HG03045 (cell line): Measurements from ENCODE around the gene CCP110.
"Not testable (repeated sequence)": the region's sequence is repeated elsewhere in the genome, so short reads cannot be mapped to it uniquely, and the experiment has no call there.

Source experiments
- ATAC-seq: cut with Tn5 transposase; IDR thresholded peaks from one replicate; pipeline ENCODE4 v1.9.1; 2021; ENCODE audit warnings: mild to moderate bottlenecking, moderate library complexity; ENCODE audit not compliant: unreplicated experiment

Gene CCP110

DNA sequence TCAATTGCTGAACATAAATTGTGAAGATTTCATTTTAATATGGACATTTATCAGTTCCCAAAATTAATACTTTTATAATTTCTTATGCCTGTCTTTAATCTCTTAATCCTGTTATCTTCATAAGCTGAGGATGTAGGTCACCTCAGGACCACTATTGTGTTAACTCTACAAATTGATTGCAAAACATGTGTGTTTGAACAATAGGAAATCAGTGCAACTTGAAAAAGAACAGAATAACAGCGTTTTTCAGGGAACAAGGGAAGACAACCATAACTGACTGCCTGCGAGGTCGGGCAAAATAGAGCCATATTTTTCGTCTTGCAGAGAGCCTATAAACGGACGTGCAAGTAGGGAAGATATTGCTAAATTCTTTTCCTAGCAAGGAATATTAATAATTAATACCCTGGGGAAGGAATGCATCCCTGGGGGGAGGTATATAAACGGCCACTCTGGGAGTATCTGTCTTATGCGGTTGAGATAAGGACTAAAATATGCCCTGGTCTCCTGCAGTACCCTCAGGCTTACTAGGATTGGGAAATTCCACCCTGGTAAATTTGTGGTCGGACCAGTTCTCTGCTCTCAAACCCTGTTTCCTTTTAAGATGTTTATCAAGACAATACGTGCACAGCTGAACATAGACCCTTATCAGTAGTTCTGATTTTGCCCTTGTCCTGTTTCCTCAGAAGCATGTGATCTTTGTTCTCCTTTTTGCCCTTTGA lies 19.7 kb downstream of the CCP110 start:
- ATAC-seq = not testable (repeated sequence)

DNA sequence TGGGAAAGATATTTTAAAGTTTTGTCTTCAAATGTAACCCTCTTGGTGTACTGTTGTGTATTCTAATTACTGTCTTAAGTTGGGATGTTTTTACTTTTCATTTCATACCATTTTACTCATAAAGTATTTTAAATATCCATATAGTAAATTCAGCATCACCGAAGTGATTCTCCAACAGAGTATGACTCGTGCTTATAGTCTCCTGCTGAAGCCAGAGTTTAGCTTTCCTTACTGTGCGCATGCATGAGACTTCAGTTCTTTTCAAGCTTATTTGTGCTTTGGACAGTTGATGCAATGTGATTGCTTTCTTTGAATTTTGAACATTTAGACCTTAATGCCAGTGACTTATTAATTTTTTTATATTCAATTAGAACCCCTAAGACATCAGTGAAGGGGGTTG lies 24.4 kb downstream of the CCP110 start:
- ATAC-seq = no peak

- no peak for ATAC-seq
These were observed 25.9 kb downstream of the CCP110 start for GRCh38 chr16:19549673-19550072.

GRCh38 chr16:19555186-19555937 lies 31.6 kb downstream of the CCP110 start, which contains the start of gene VPS35L:
TSS of gene VPS35L (plus strand) at chr16:19555703. CDS start at chr16:19555730, 27 bp downstream.
- ATAC-seq = peak; percentile 95

- ATAC-seq = peak; percentile 2
These were observed 32.4 kb downstream of the CCP110 start for GRCh38 chr16:19555938-19556771.

GRCh38 chr16:19559242-19559910 lies 35.6 kb downstream of the CCP110 start:
- no peak for ATAC-seq

DNA sequence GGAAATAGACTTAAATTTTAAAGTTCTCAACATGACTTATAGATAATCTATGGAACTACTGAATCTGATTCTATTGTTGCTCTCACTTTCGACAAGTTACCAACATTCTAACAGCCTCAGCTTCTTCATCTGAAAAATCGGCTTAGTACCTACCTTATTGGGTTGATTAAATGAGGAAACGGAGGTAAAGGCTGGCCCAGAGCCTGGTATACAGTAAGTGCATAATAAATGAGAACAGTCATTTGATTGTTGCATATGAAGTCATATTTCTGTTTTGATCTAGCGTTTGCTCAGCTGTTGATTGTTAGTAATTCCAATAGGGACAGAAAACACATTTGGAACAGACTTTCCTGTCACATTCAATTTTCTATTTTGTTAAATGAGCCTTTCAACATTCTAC lies 36.3 kb downstream of the CCP110 start:
- ATAC-seq = no peak

DNA sequence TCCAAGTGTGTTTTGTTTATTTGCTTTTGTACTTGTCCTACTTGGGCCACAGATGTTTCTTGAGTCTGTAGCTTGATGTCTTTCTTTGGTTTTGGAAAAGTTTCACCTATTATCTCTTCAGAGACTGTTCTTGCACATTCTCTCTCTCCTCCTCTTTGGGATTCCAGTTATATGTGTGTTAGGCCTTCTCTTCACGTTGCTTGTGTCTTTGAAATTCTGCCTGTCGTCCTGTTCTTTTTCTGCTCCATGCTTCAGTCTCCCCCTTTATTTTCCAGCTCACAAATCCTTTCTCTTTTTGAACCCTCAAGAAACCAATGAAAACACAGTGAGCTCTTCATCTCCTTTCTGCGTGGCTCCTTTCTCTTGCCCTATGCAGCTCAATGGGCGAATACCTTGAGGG lies 39.6 kb downstream of the CCP110 start:
- no peak for ATAC-seq

DNA sequence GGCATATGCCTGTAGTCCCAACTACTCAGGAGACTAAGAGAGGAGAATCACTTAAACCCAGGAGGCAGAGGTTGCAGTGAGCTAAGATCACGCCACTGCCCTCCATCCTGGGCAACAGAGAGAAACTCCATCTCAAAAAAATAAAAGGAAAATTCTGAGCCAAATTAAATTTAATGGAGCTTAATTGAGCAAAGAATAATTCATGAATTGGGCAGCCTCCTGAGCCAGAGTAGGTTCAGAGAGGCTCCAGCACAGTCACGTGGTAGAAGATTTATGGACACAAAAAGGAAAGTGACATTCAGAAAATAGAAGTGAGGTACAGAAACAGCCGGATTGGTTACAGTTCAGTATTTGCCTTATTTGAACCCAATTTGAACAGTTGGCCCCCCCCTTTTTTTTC lies 42.6 kb downstream of the CCP110 start:
- ATAC-seq = no peak

- no peak for ATAC-seq
These were observed 43.8 kb downstream of the CCP110 start for GRCh38 chr16:19567560-19567959.

GRCh38 chr16:19573997-19574396 lies 50.3 kb downstream of the CCP110 start:
- ATAC-seq = no peak

- no peak for ATAC-seq
These were observed 50.9 kb downstream of the CCP110 start for GRCh38 chr16:19574615-19575014.

DNA sequence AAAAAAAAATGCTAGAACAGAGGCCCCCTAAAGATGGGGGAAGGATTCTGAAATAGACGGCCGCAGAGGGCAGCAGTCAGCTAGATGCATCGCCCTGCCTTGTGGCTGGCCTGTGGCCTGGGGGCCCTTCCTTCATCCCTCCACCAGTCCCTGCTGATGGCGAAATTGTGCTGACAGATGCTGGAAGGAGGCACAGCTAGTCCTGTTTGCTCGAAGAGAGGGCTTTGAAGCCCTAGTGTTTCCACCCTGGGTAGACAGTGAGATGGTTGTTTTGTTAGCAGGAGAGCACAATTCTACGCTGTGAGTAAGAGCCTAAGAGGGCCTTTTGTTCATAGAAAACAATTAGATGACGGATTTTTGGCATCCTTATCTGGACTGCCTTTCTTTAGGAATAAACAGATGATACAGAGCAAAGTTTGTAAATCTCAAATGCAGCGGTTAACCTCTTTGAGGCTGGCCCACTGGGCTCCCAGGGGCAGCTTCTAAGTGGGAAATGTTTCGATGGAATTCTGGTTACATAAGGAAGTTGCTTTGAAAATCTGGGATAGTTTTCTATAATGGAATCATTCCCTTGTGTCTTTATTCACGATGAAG lies 54.7 kb downstream of the CCP110 start:
- no peak for ATAC-seq

GRCh38 chr16:19582050-19582831 lies 58.5 kb downstream of the CCP110 start:
- ATAC-seq = no peak

DNA sequence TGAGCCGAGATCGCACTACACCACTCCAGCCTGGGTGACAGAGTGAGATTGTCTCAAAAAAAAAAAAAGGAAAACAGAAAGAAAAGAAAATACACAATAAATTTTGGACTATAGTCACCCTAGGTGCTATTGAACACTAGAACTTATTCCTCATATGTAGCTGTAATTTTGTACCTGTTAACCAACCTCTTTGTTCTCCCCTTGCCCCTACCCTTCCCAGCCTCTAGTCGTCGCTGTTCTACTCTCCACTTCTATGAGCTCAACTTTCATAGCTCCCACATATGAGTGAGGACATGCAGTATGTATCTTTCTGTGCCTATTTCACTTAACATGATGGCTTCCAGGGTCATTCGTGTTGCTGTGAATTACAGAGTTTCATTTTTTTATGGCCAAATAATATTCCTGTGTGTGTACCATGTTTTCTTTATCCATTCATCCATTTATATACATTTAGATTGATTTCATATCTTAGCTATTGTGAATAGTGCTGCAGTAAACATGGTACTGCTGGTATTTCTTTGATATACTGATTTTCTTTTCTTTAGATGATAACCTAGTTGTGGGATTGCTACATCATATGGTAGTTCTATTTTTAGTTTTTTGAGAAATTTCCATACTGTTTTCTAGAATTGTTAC lies 60.0 kb downstream of the CCP110 start:
- ATAC-seq = no peak

GRCh38 chr16:19588661-19589060 lies 64.9 kb downstream of the CCP110 start:
- no peak for ATAC-seq

DNA sequence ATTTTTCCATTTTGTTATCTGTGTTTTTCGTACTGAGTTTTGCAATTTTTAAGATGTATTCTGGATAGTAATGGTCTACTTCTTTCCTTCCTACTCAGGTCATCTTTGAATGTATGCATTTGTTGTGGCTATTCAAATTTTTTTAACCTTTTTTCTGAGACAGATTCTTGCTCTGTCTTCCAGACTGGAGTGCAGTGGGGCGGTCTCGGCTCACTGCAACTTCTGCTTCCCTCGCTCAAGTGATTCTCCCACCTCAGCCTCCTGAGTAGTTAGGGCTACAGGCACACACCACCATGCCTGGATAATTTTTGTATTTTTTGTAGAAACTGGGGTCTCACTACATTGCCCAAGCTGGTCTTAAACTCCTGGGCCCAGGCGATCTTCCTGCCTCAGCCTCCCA lies 65.4 kb downstream of the CCP110 start:
- ATAC-seq = no peak

DNA sequence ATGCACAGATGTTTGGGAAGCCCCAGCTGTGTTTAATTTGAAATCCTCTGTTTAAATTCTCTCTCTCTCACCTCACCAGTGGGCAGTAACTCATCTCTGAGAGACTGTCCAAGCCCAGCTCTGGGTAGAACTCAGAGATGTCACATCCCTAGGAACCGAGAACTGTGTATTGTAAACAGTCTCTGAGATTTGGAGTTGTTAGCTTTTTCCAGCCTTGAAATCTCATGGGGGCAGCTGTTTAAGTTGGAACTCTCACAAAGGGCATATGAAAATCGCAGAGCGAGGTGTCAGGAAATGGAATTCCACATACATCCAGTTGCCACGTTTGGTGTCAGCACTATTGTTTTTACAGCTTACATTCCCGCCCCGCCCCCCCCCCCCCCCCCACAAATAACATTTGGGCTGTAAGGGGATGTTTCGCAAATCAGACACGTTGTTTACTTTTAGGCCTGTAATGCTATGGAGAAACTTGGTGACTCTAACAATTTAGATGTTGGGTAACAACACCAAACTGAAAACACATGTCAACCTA lies 66.1 kb downstream of the CCP110 start:
- no peak for ATAC-seq
